Sigmoid colon (tissue), 4 donors: ENCODE measurements around the gene MAST4.

Experiments used
- CTCF ChIP-seq, 4 experiments: fragments of 450-650 bp in 3 of 4; fragments of 200-600 bp in 1 of 4; IDR thresholded peaks; one replicate each; pipeline ENCODE4 v1.5.1; 2016 to 2019; ENCODE audit warnings: antibody characterized with exemption in 4 of 4, mild to moderate bottlenecking in 3 of 4, moderate library complexity in 2 of 4
- EP300 ChIP-seq, 4 donors: sonication (generic); formaldehyde crosslinking; IDR thresholded peaks; one replicate each; pipeline ENCODE4 v1.6.1; 2017; ENCODE audit warnings: antibody characterized with exemption in 4 of 4
- POLR2A ChIP-seq, 2 donors: fragments of 450-650 bp; IDR thresholded peaks; one replicate each; pipeline ENCODE4 v1.6.1; 2016; ENCODE audit warnings: antibody characterized with exemption in 2 of 2, mild to moderate bottlenecking in 2 of 2, moderate library complexity in 2 of 2
- POLR2AphosphoS5 ChIP-seq, 4 donors: sonication (generic); formaldehyde crosslinking; IDR thresholded peaks; one replicate each; pipeline ENCODE4 v1.6.1; 2017; ENCODE audit warnings: antibody characterized with exemption in 4 of 4

- TF ChIP-seq POLR2AphosphoS5 (IDR thresholded peaks at IDR 0.05) (no peak), CTCF (IDR thresholded peaks at IDR 0.05) (no peak), EP300 (IDR thresholded peaks at IDR 0.05) (no peak), POLR2A (IDR thresholded peaks at IDR 0.05) (no peak)
Observed at GRCh38 chr5:67104859-67105258, 508.7 kb downstream of the MAST4 start.
